A549 (cell line): ENCODE data around the gene IGSF11. TPM values are rescaled to one million over a fixed set of nuclear protein-coding genes. Genes with fewer than 3 reads are reported as not detected.

Experiments
- ATAC-seq, 2 experiments: fragments of 200-7000 bp in 1 of 2; fragments of >200 bp in 1 of 2; cut with Nextera tagmentation in 1 of 2; cut with Tn5 transposase in 1 of 2; 3 replicates each; pipeline versions ENCODE4 v1.8.0 to v1.9.1; 2018 to 2020; ENCODE audit warnings: mild to moderate bottlenecking in 1 of 2, moderate library complexity in 1 of 2
- CTCF ChIA-PET: fragments of 300-600 bp; sonication (Branson Sonifier 250); formaldehyde crosslinking; extraction: SDS; loops from one replicate; lab custom pipeline; 2021; ENCODE audit warnings: antibody characterized with exemption, inconsistent platforms; lab: Yijun Ruan, JAX
- POLR2A ChIA-PET: fragments of 350-600 bp; formaldehyde crosslinking; extraction: SDS; loops from one replicate; lab custom pipeline; 2021; ENCODE audit warnings: antibody characterized with exemption, inconsistent platforms; lab: Yijun Ruan, JAX
- DNase-seq, 2 experiments: peaks; one replicate each; pipeline versions ENCODE4 v3.0.0 to v3.0.0-alpha.2; 2011 to 2016; ENCODE audit warnings: low read depth in 1 of 2, low spot score in 1 of 2
- FAIRE-seq: peaks from 2 replicates; lab custom pipeline; 2011; peaks lifted over from hg19 to GRCh38; lab: Jason Lieb, UNC
- H3K27ac ChIP-seq, 2 experiments: fragments of >200 bp; sonication (Bioruptor Twin); formaldehyde crosslinking; 3 replicates each; pipeline ENCODE4 v1.5.1; 2016 to 2017
- H3K4me1 ChIP-seq: fragments of >200 bp; sonication (Bioruptor Twin); formaldehyde crosslinking; 3 replicates; pipeline ENCODE4 v1.6.1; 2016
- H3K4me2 ChIP-seq: fragments of >200 bp; sonication (Bioruptor Twin); formaldehyde crosslinking; 3 replicates; pipeline ENCODE4 v1.6.1; 2016
- H3K4me3 ChIP-seq: fragments of >200 bp; sonication (Bioruptor Twin); formaldehyde crosslinking; 3 replicates; pipeline ENCODE4 v1.5.1; 2016
- H3K9me3 ChIP-seq: fragments of >200 bp; sonication (Bioruptor Twin); formaldehyde crosslinking; 3 replicates; pipeline ENCODE4 v1.6.1; 2016
- BCL3 ChIP-seq: fragments of >200 bp; sonication (Bioruptor Twin); formaldehyde crosslinking; IDR thresholded peaks from 3 replicates; pipeline ENCODE4 v1.6.1; 2016
- CBX2 ChIP-seq: fragments of 200-600 bp; sonication (generic); IDR thresholded peaks from 2 replicates; pipeline ENCODE4 v1.6.1; 2016; ENCODE audit warnings: low read depth, mild to moderate bottlenecking, borderline replicate concordance
- CHD2 ChIP-seq: fragments of 150-350 bp; IDR thresholded peaks from 2 replicates; pipeline ENCODE4 v1.6.1; 2014; ENCODE audit warnings: low read length; ENCODE audit not compliant: partially characterized antibody
- CTCF ChIP-seq: fragments of >200 bp; sonication (Bioruptor Twin); formaldehyde crosslinking; IDR thresholded peaks from 3 replicates; pipeline ENCODE4 v1.5.1; 2016
- E2F6 ChIP-seq: IDR thresholded peaks from 2 replicates; pipeline ENCODE4 v1.6.1; 2012; ENCODE audit warnings: low read depth, borderline replicate concordance
- ELK1 ChIP-seq: fragments of 150-350 bp; IDR thresholded peaks from 2 replicates; pipeline ENCODE4 v1.6.1; 2014; ENCODE audit warnings: low read depth, mild to moderate bottlenecking, low read length
- ESRRA ChIP-seq: fragments of 150-350 bp; IDR thresholded peaks from 2 replicates; pipeline ENCODE4 v1.6.1; 2014; ENCODE audit warnings: mild to moderate bottlenecking, low read length, borderline replicate concordance
- FOSB ChIP-seq: fragments of 250-450 bp; sonication (Bioruptor Pico); IDR thresholded peaks from 2 replicates; pipeline ENCODE4 v1.5.0; 2020; ENCODE audit warnings: mild to moderate bottlenecking, moderate library complexity
- FOSL2 ChIP-seq, 2 experiments: fragments of 450-650 bp in 1 of 2; fragments of >200 bp in 1 of 2; sonication (Bioruptor Twin) in 1 of 2; formaldehyde crosslinking; IDR thresholded peaks; 2 replicates each; pipeline versions ENCODE4 v1.5.0 to v1.6.1; 2016 to 2020; ENCODE audit warnings: mild to moderate bottlenecking in 1 of 2, moderate library complexity in 1 of 2
- FOXS1 ChIP-seq: fragments of 250-450 bp; sonication (Bioruptor Pico); IDR thresholded peaks from 2 replicates; pipeline ENCODE4 v1.5.0; 2020; ENCODE audit warnings: mild to moderate bottlenecking, moderate library complexity
- GATA3 ChIP-seq: IDR thresholded peaks from 2 replicates; pipeline ENCODE4 v1.6.1; 2012; ENCODE audit warnings: borderline replicate concordance
- HOXA7 ChIP-seq: fragments of 250-450 bp; sonication (Bioruptor Pico); IDR thresholded peaks from 2 replicates; pipeline ENCODE4 v1.5.0; 2020; ENCODE audit warnings: mild to moderate bottlenecking, moderate library complexity
- HOXB5 ChIP-seq: fragments of 250-450 bp; sonication (Bioruptor Pico); IDR thresholded peaks from 2 replicates; pipeline ENCODE4 v1.5.0; 2020; ENCODE audit warnings: mild to moderate bottlenecking, moderate library complexity
- JUNB ChIP-seq: fragments of >200 bp; sonication (Bioruptor Twin); formaldehyde crosslinking; IDR thresholded peaks from 2 replicates; pipeline ENCODE4 v1.6.1; 2016
- KDM5A ChIP-seq: fragments of 200-600 bp; sonication (generic); IDR thresholded peaks from 2 replicates; pipeline ENCODE4 v1.6.1; 2016; ENCODE audit warnings: antibody characterized with exemption, mild to moderate bottlenecking
- MAFK ChIP-seq: fragments of 450-650 bp; IDR thresholded peaks from 2 replicates; pipeline ENCODE4 v1.6.1; 2014; ENCODE audit not compliant: partially characterized antibody
- MAZ ChIP-seq: fragments of 150-350 bp; IDR thresholded peaks from 2 replicates; pipeline ENCODE4 v1.6.1; 2014; ENCODE audit warnings: antibody characterized with exemption, low read depth, low read length, borderline replicate concordance
- MYC ChIP-seq: IDR thresholded peaks from 2 replicates; pipeline ENCODE4 v1.6.1; 2012; ENCODE audit warnings: mild to moderate bottlenecking, inconsistent platforms, low read length, improper control_type of control experiment, borderline replicate concordance
- NFE2L2 ChIP-seq: fragments of 150-350 bp; conservative IDR thresholded peaks from 2 replicates; pipeline ENCODE4 v1.6.1; 2014; ENCODE audit warnings: low read length
- NPAS2 ChIP-seq: fragments of 250-450 bp; sonication (Bioruptor Pico); IDR thresholded peaks from 2 replicates; pipeline ENCODE4 v1.8.0; 2022; ENCODE audit warnings: mild to moderate bottlenecking, moderate library complexity, borderline replicate concordance
- NR3C1 ChIP-seq: fragments of >200 bp; sonication (Bioruptor Twin); formaldehyde crosslinking; IDR thresholded peaks from 3 replicates; pipeline ENCODE4 v1.6.1; 2017
- RAD21 ChIP-seq, 2 experiments: fragments of >200 bp in 1 of 2; sonication (Bioruptor Twin) in 1 of 2; formaldehyde crosslinking in 1 of 2; IDR thresholded peaks in 1 of 2; conservative IDR thresholded peaks in 1 of 2; 2 replicates in 1 of 2; 3 replicates in 1 of 2; pipeline ENCODE4 v1.6.1; 2012 to 2018; ENCODE audit warnings: inconsistent platforms in 1 of 2
- RARB ChIP-seq: fragments of 250-450 bp; sonication (Bioruptor Pico); IDR thresholded peaks from 2 replicates; pipeline ENCODE4 v1.8.0; 2021; ENCODE audit warnings: mild to moderate bottlenecking, moderate library complexity
- RFX5 ChIP-seq: fragments of 450-650 bp; IDR thresholded peaks from 2 replicates; pipeline ENCODE4 v1.7.1; 2014; ENCODE audit warnings: antibody characterized with exemption, mild to moderate bottlenecking, moderate library complexity
- RNF2 ChIP-seq: fragments of 200-600 bp; sonication (generic); IDR thresholded peaks from 2 replicates; pipeline ENCODE4 v1.6.1; 2016; ENCODE audit warnings: low read depth, mild to moderate bottlenecking, antibody characterized with exemption, moderate library complexity, borderline replicate concordance
- SMC3 ChIP-seq: fragments of >200 bp; sonication (Bioruptor Twin); formaldehyde crosslinking; IDR thresholded peaks from 3 replicates; pipeline ENCODE4 v1.6.1; 2018; ENCODE audit warnings: inconsistent platforms
- SREBF2 ChIP-seq: fragments of 450-650 bp; IDR thresholded peaks from 2 replicates; pipeline ENCODE4 v1.6.1; 2014; ENCODE audit warnings: mild to moderate bottlenecking, moderate library complexity
- ZC3H11A ChIP-seq: fragments of 450-650 bp; IDR thresholded peaks from 2 replicates; pipeline ENCODE4 v1.6.1; 2014; ENCODE audit warnings: antibody characterized with exemption, mild to moderate bottlenecking
- WGBS: methylation state at CpG from one replicate; pipeline ENCODE4 v1.1.6; 2017; ENCODE audit errors: missing lambda C conversion rate; 5-methylcytosine and 5-hydroxymethylcytosine counted together
- polyA plus RNA-seq, 4 experiments: library from polyadenylated mRNA; depleted of rRNA in 3 of 4; stranded (reverse); fragments of >200 nt; fragmentation: RNase III in 1 of 4; extraction: RNeasy Plus Mini Kit Qiagen cat#74134 plus additional on column Dnase treatment in 1 of 4; gene quantifications; 2 replicates in 3 of 4; 3 replicates in 1 of 4; pipeline ENCODE4 v1.2.3, GENCODE V29; 2011 to 2017

The IGSF11 gene
- polyA plus RNA-seq, 2 of the 4 experiments (the other 2 are of a cell fraction), result 5.2 to 21.7 TPM

- Histone ChIP-seq H3K9me3 (no peaks in the 10 kb centered on the region), H3K4me2 (peak overlapping the region; percentile 25; the same call in 1 of the 3 replicates), H3K4me1 (peaks cover 12% of the 10 kb centered on the region), H3K4me3 (no peak overlapping the region), H3K27ac (no peak overlapping the region)
- WGBS, result 45% methylated on average over 2 of the region's 2 CpGs
- FAIRE-seq, result no peak
- CTCF ChIA-PET, result interaction anchor here (1.5 kb wide), 1 partner anchor 10 kb away, joined by 3 read pairs; no protein-coding TSS in a partner anchor
- TF ChIP-seq HOXA7 (no peak), NFE2L2 (no peak), FOSB (CRISPR knock-in tag) (no peak), FOSL2 (IDR thresholded peaks at IDR 0.05) (no peak), FOSL2 (CRISPR knock-in tag; IDR thresholded peaks at IDR 0.05) (no peak), GATA3 (no peak), RFX5 (no peak), SREBF2 (no peak), ZC3H11A (no peak), NR3C1 (no peak), ELK1 (no peak), MYC (no peak), JUNB (no peak), RARB (CRISPR knock-in tag) (no peak), CHD2 (no peak), FOXS1 (CRISPR knock-in tag) (no peak), MAFK (no peak)
- DNase-seq, result no peak
- ATAC-seq, result no peak
- POLR2A ChIA-PET, result no interaction called here
Measured at GRCh38 chr3:118987477-118987876, 47.2 kb downstream of the IGSF11 start.

- ChIA-PET POLR2A (no interaction called here), CTCF (interaction anchor here (1.5 kb wide), 1 partner anchor 11 kb away, joined by 3 read pairs; no protein-coding TSS in a partner anchor)
- Histone ChIP-seq H3K9me3 (no peaks in the 10 kb centered on the region), H3K4me3 (no peak overlapping the region), H3K27ac (no peak overlapping the region), H3K4me1 (peaks cover 12% of the 10 kb centered on the region), H3K4me2 (no peak overlapping the region)
- ATAC-seq (no peak), DNase-seq (no peak), FAIRE-seq (no peak)
- TF ChIP-seq ESRRA (no peak), RFX5 (no peak), RAD21 (conservative IDR thresholded peaks at IDR 0.05 in 1 of 2, IDR thresholded peaks at IDR 0.05 in 1 of 2) (no peak), RARB (CRISPR knock-in tag) (no peak), HOXB5 (CRISPR knock-in tag) (no peak), CTCF (no peak)
- 74% methylated on average over 2 of the region's 2 CpGs for WGBS
Measured at GRCh38 chr3:118986734-118987133, 47.9 kb downstream of the IGSF11 start.

- no peak for TF ChIP-seq SMC3
- TF ChIP-seq BCL3, result no peak
- TF ChIP-seq HOXB5 (CRISPR knock-in tag), result no peak
- TF ChIP-seq KDM5A, result no peak
- TF ChIP-seq CHD2, result no peak
- TF ChIP-seq CBX2, result no peak
- TF ChIP-seq SREBF2, result no peak
- no peak for TF ChIP-seq RNF2
- no peak for TF ChIP-seq NPAS2 (CRISPR knock-in tag)
- TF ChIP-seq MAZ, result no peak
- TF ChIP-seq FOSB (CRISPR knock-in tag), result no peak
- no peak for TF ChIP-seq E2F6
- TF ChIP-seq FOXS1 (CRISPR knock-in tag), result no peak
- TF ChIP-seq, all 56 proteins: peak for 0
- Histone ChIP-seq H3K4me3 (no peak overlapping the region), H3K4me2 (no peak overlapping the region), H3K27ac (no peak overlapping the region), H3K9me3 (no peaks in the 10 kb centered on the region), H3K4me1 (peaks cover 12% of the 10 kb centered on the region)
- ChIA-PET POLR2A (no interaction called here), CTCF (interaction anchor here (1.0 to 2.6 kb wide), 2 partner anchors 50 to 101 kb away, joined by 3 to 7 read pairs; partner anchors contain the start of gene IGSF11)
- FAIRE-seq, result no peak
- WGBS, result 44% methylated on average over 2 of the region's 2 CpGs
- DNase-seq, result no peak
- no peak for ATAC-seq
Measured at GRCh38 chr3:118984699-118985098, 49.9 kb downstream of the IGSF11 start.
